Measurements from ENCODE around the gene PGM2.
"Not testable (repeated sequence)": the region's sequence is repeated elsewhere in the genome, so short reads cannot be mapped to it uniquely, and the experiment has no call there.

The PGM2 gene
- 36.4 to 39.2 reads per million in 2 donors for total RNA-seq

DNA sequence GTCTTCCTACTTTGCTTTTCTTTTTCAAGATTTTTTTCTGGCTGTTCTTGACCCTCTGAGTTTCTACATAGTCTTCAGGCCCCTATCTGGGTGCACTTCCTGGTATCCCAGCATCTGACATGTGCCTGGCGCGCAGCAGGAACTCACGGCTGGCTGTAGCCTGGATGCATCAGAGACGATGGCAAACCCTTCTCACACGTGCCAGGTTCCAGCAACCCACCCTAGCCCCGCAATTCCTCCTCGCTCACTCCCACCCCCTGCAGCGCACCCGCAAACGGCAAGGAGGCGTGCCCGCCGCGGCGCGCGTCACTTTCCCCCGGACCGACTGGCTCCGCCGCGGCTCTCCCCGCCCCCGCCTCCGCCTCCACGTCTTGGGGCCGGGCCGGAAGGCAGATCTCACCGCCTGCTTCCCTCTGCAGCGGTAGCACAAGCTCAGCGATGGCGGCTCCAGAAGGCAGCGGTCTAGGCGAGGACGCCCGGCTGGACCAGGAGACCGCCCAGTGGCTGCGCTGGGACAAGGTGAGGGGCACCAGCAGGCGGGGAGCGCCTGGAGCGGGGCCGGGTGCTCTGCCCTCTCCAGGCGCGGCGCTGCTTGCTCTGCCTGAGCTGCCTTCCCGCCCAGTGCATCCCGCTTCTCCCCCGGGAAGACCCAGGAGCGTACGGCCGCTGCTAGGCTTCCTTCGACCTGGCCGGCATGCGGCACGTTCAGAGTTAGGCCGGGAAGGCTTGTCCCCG, at the start of gene PGM2:
Gene PGM2 (plus strand): TSS at position 392 of the 735 bp plus-strand sequence. CDS start 47 bp downstream, at position 439.
- peak; percentile 81 for DNase-seq

DNA sequence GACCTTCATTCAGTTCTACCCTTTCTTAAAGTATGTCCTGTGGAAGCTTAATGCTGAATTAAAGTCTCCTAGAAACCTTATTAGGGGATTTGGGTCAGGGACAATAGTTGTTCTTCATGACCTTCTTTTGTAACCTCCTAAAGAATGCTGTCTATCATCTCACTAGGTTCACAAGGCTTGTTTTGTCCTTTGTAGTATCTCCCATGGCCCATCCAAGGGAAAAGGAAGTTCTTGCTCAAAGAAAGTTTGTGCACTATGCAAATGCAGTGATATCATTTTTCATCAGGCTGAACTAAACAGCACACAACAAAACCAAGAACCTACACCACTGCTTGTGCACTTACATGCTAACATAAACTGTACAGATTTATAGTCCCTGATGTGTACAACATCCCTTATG, 46.6 kb upstream of the PGM2 start:
- no peak for DNase-seq

DNA sequence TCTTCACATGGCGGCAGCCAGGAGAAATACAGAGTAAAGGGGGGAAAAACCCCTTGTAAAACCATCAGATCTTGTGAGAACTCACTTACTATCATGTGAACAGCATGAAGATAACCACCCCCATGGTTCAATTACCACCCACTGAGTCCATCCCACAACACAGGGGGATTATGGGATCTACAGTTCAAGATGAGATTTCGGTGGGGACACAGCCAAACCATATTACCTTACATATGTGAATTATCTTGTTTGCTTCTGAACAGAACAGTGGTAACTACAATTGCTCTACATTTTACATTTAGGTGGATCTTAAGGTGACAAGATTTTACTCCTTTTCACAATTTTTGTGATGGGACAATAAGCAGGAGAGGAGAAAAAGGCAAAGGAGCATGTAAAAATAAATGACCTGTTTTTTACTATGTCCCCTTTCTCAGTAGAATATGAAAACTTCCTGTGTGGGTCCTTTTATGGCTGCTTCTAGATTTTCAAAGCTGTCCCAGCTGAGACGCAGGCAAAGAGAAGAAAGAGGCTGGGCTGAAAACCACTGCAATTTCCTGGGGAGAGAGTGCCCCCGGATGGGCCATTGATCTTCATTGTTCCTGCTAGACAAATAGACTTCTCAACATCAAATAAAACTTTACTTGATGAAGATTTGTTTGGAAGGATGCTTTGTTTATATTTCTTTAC, 45.9 kb upstream of the PGM2 start:
- DNase-seq: no peak

DNA sequence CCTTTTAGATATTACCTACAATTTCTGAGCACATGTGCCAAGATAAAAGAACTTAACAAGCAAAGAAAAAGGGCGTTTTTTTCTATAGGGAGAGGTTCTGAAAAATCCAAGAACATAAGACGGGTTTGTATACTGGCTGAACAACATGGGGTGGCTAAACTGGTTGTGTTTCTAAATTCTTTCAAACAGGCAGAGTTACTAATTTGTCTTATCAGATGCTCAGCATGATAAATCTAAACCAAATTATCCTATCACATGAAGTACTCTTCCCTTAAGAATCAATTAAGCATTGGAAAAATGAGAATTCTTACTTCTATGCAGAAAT, 45.4 kb upstream of the PGM2 start:
- DNase-seq: no peak

DNA sequence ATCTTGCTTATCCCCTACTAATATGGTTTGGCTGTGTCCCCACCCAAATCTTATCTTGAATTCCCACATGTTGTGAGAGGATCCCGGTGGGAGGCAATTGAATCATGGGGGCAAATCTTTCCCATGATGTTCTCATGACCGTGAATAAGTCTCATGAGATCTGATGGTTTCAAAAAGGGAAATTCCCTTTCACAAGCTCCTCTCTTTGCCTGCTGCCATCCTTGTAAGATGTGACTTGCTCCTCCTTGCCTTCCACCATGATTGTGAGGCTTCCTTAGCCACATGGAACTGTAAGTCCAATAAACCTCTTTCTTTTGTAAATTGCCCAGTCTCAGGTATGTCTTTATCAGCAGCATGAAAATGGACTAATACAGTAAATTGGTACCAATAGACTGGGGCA, 40.2 kb upstream of the PGM2 start:
- not testable (repeated sequence) for DNase-seq

DNA sequence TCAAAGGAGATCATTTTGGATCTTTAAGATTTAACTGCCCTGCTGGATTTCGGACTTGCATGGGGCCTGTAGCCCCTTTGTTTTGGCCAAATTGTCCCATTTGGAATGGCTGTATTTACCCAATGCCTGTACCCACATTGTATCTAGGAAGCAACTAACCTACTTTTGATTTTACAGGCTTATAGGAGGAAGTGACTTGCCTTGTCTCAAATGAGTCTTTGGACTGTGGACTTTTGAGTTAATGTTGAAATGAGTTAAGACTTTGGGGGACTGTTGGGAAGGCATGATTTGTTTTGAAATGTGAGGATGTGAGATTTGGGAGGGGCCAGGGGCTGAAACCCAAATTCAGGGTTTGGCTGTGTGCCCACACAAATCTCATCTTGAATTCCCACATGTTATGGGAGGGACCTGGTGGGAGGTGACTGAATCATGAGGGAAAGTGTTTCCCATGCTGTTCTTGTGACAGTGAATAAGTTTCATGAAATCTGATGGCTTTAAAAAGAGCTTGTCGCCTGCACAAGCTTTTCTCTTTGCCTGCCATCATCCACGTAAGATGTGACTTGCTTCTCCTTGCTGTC, 38.5 kb upstream of the PGM2 start:
- DNase-seq: not testable (repeated sequence)

DNA sequence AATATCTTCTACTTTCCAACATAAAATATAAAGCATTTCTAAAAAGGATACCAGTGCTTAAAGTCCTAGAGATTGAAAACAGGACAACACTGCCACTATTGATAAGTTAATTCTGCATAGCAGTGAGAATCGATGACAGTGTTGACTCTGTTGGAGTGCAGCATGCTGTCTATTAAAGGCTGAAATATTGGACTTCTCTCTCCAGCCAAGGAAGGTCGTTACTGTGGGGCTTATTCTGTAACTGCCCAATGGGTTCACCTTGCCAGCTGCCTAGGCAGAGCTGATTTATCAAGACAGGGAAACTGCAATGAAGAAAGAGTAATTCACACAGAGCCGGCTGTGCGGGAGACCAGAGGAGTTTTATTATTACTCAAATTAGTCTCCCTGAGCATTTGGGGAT, 37.7 kb upstream of the PGM2 start:
- no peak for DNase-seq

DNA sequence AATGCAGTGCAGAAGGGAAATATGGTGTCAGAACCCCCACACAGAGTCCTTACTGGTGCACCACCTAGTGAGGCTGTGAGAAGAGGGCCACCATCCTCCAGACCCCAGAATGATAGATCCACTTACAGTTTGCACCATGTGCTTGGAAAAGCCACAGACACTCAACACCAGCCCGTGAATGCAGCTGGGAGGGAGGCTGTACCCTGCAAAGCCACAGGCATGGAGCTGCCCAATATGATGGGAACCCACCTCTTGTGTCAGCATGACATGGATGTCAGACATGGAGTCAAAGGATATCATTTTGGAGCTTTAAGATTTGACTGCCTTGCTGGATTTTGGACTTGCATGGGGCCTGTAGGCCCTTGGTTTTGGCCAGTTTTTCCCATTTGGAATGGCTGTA, 34.2 kb upstream of the PGM2 start:
- DNase-seq: no peak

DNA sequence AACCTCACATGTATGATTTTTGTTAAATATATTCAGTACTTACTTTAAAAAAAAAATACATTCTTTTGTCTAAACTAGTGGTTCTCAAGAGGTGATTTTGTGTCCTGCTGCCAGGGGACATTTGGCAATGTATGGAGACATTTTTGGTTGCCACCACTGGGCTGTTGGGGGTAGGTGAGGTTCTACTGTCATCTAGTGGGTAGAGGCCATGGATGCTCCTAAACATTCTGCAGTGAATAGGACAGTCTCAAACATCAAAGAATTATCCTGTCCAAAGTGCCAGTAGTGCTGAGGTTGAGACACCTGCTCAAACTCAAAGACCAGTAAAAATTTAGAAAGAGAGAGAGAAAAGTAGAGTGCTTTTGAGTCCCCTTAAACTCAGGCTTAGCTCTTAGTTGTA, 32.9 kb upstream of the PGM2 start:
- no peak for DNase-seq

DNA sequence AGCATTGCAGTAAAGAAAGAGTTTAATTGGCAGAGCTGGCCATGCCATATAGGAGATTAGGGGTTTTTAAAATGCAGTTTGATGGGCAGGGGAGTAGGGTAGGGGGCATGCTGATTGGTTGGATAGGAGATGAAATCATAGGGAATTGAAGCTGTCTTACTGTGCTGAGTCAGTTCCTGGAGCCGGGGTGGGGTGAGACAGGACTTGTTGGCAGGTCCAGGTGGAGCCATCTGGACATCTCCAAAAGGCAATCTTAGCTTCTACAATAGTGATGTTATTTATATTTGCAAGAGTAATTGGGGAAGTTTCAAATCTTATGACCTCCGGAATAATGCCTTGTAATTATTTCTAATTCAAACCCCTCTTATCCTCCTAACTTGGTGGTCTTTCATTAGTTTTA, 32.4 kb upstream of the PGM2 start:
- no peak for DNase-seq

DNA sequence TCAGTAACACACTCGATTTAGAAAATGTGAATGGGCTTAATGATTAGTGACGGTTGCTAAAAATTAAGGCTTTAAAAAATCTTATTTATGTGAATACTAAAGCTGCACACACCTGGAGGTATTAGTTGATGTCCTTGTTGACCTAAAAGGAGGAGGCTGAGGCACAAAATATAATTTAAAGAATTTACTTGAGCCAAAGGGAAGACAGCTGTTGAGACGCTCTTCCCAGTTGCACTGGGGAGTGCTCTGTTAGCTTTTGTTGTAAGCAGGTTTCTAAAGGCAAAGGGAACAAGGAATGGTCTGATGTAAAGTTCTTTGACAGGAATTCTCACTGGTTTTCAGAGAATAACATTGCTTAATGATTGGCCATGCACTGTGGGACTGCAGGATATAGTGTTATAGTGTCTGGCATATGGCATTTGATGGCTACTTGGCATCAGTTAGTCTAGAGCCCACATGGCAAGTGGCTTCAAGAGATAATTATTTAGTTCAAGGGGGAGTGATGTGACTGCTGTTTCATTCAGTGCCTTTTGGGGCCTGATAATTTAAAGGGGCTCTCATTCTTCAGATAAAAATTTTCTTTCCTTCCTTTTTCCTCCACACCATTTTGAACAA, 30.8 kb upstream of the PGM2 start:
- DNase-seq: no peak

DNA sequence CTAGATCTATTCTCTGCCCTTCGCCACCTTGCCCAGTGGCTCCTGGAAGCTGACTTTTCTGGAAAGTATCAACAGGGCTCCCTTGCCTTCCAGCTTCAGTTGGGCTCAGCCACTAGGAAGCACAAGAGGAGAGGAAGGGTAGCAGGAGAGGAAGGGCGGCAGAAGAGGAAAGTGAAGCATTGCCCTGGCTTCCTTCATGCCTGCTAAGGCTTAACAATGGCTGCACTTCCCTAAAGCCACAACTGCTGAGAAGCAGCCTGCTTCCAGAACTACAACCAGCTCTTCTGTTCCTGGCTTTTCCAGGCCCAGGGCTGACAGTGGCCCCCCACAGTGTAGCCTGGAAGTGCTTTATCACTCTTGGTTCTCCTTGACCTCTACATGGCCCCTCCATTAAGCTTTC, 29.1 kb upstream of the PGM2 start:
- no peak for DNase-seq

DNA sequence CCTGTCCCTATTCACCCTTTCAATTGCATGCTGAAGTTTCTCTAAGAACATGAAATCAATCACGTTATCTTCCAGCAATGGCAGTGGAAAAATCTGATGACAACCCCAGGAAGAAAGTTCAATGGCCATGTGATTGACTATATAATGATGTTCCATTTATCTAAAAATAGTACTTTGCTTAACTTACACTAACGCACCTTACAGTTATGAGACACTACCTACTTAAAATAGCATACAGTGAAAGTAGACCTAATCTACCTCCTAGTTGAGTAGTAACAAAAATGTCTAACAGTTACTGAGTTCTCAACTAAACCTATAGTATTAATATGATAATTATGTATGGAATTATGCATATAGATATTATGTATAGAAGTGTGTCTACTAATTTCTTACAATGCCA, 28.6 kb upstream of the PGM2 start:
- DNase-seq: no peak

DNA sequence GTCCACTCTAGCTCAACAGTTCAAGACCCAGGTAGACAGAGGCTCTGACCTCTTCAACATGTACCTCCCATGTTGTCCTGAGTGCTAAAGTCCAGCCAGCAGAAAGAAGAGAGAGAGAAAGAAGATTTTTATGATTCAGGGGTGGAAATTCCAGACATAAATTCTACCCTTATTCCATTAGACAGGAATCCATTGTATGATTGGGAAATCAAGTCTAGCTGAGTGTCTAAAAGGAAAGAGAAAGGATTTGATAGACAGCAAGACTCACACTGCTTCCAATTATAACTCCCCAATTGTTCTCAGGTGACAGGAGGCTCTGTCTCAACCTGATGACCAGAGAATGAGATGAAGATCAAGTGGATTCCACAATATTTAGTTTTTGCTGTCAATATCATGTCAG, 27.9 kb upstream of the PGM2 start:
- DNase-seq: no peak

DNA sequence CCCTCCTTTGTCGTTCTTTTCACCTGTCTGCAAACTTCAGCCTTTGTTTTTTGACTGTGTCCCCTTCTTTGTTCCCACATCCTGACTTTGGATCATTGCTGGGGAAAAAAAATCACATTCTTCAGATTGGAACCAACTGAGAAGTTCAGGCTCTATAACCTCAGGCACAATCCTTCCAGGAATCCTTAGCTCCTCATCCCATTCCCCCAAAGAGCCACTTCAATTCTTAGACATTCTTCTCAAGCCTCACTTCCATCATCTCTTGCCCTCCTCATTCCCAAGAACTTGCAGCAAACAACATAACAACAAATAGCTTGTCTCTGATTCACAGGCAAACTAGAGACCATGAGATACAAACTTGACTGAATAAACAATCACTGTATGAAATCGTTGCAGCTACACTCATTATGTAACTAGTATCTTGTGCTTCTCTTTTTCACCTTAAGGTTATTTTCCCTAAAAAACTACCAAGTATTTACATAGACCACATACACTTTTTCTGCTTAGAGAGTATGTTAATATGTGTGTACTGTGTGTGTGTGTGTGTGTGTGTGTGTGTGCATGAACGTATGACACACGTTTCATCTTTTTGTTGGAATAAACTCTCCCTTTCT, 26.4 kb upstream of the PGM2 start:
- no peak for DNase-seq

DNA sequence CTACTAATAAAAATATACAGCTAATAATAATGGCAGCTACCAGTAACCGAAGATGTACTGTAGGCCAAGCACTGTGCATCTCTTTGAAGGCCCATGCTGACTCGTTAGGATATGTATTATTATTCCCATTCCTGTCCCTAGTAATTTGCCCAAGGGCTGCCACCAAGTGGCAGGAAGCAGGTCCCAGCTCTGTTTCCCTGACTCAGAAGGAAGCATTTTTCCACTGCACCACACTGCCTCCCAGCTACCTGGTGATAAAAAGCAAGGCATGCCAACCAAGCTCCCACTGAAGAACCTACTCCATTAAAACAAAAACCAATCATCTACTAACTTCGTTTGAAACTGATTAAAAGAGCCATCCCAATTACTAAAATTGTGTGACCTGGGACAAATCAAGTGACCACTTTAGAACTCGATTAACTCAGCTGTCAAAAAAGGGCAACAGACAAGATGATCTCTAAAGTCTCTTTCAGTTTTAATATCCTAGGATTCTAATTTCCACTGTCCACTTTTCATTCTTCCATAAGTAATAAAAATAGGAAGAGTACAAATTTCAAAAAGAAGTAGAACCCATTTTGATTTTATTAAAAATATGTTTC, 24.3 kb upstream of the PGM2 start:
- DNase-seq: no peak

DNA sequence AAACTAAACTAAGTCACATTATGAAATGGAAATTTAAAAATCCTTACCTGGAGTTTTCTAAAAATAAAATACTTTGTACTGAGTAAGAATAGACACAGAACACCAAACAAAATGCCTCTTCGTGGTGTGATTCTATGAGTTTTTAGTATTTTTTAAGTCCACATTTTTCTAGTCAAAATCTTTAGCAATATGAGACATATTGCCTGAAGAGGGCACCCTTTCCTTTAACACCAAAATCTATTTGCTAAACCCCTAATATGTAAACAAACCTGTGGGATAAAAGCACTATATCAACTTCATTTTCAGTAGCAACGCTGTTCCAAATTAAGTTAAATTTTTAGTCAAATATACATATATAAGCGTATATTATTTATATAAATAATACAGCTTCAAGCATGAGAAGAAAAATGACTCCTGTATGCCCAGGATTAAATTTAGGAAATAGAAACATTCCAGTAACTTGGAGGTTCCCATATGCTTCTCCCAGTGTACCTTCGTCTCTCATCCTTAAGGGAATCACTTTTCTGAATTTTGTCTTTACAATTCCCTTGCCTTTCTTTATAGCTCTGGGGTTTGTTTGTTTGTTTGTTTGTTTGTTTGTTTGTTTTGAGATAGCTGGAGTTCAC, 23.0 kb upstream of the PGM2 start:
- DNase-seq: no peak

DNA sequence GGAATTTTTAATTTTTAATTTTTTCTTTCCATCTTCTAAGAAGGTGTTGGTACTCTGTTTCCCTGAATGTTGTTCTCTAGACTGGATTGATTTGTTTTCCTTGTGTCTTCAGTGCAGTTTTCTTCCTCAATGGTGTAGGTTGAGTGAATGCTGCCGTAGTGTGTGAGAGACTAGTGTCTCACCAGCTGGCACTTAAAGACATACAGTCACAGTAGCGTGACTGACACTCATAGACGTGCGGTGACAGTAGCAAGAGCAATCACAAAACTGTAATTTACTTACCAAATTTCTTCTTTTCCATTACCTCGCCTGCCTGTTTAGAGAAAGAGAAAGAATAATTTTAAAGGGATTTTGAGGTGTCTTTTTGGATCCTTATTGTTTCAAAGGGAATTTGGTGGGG, 21.4 kb upstream of the PGM2 start:
- no peak for DNase-seq

DNA sequence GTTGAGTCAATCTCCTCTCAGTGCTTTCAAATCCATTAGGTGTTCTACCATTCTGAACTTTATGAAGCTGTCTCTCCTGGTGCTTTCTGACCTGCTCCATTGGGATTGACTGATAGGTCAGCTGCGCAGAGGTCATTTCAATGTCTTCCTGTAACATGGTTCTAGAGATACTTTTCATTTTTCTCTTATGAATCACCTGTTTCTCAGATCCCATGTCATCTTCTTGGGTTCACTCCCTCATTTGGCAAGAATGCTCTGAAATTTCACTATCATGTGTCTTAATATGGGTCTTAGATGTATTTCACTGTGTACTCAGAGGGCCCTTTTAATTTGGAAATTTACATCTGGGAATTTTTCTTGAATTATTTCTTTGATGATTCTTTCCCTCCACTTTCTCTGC, 13.8 kb upstream of the PGM2 start:
- DNase-seq: no peak

DNA sequence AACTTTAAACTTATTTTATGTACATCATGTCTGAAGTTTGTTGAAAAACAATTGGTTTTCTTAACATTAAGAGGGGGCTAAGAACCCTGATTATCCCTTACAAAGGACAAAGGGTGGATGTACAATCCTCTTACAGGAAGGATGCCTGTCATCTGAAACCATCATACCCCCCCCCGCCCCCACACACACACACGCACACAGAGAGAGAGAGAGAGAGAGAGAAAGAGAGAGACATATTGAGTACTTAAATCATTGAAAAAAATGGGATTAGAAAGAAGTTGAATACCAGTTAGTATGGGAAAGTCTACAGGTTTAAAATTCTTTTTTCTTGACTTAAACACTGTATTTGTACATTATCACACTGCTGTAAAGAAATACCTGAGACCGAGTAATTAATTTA, 10.9 kb upstream of the PGM2 start:
- DNase-seq: no peak

DNA sequence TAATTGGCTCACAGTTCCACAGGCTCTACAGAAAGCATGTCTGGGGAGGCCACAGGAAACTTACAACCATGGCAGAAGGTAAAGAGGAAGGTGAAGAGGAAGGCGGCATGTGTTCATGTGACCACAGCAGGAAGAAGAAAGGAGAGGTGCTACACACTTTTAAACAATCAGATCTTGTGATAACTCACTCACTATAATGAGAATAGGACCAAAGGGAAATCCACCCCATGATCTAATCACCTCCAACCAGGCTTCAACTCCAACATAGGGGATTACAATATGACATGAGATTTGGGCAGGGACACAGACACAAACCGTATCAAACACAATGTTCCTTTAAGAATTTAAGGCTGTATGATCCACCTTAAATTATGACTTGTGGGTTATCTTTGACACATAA, 10.5 kb upstream of the PGM2 start:
- no peak for DNase-seq

DNA sequence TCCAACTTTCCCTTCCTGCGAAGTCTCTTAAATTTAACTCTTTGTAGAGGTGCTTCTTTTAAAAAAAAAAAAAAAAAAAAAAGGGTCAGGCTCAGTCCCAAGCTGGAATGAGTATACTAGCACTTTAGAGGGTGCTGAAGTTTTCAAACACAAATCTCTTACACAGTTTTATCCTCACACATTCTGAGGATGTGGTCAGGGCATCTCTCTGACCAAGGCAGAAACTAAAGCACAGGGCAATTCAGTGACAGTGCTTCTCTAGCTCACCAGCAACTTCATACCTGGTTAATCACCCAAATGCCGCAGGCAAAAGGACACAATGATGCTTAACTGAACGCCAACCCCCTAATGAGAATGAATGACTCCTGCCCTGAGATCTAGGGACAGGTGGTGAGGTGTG, 9.8 kb upstream of the PGM2 start:
- DNase-seq: no peak

DNA sequence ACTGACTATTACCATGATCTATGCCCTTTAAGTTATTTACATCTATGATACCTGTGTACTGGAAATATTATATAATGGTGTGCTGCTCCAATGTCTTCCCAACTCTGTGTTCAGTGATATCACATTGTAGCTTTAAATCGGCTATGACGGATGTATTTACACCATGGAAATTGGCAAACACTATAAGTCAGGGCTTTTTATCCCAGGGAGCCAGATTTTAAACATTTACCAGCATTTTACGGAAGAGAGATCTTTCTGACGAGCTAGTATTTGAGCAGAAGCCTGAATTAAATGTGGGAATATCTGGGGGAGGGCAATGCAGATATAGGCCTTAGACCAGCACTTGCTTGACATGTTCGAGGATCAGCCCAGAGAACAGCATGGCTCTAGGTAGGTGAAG, 7.7 kb upstream of the PGM2 start:
- no peak for DNase-seq

Measured in activated gamma-delta T cell (primary cell).